GM12892 (cell line): Measurements from ENCODE around the gene ADCY9.

ENCODE experiments used
- DNase-seq: peaks from one replicate; pipeline ENCODE4 v3.0.0; 2011; ENCODE audit not compliant: insufficient read length
- FAIRE-seq: peaks from 2 replicates; lab custom pipeline; 2011; peaks lifted over from hg19 to GRCh38; lab: Jason Lieb, UNC
- POLR2A ChIP-seq: IDR thresholded peaks from 2 replicates; pipeline ENCODE4 v1.6.1; 2011; ENCODE audit warnings: low read depth, low read length, control low read depth
- POLR2AphosphoS5 ChIP-seq: IDR thresholded peaks from 2 replicates; pipeline ENCODE4 v1.6.1; 2011; ENCODE audit warnings: low read depth, low read length, control low read depth
- TAF1 ChIP-seq: IDR thresholded peaks from 2 replicates; pipeline ENCODE4 v1.6.1; 2011; ENCODE audit warnings: low read depth, mild to moderate bottlenecking, control low read depth, low read length, borderline replicate concordance

Gene ADCY9

GRCh38 chr16:3984111-3985060 is 131.9 kb downstream of the ADCY9 start:
- DNase-seq (no peak), FAIRE-seq (no peak)
- no peak for TF ChIP-seq POLR2AphosphoS5
- TF ChIP-seq POLR2A, result no peak
- TF ChIP-seq TAF1, result no peak

- no peak for FAIRE-seq
- TF ChIP-seq POLR2AphosphoS5 (no peak), TAF1 (no peak), POLR2A (no peak)
- DNase-seq, result peak; percentile 51
These were observed 133.1 kb downstream of the ADCY9 start for GRCh38 chr16:3983081-3983520.

GRCh38 chr16:3982216-3982615 is 134.0 kb downstream of the ADCY9 start:
- TF ChIP-seq POLR2A (no peak), POLR2AphosphoS5 (no peak), TAF1 (no peak)
- FAIRE-seq (no peak), DNase-seq (no peak)

DNA sequence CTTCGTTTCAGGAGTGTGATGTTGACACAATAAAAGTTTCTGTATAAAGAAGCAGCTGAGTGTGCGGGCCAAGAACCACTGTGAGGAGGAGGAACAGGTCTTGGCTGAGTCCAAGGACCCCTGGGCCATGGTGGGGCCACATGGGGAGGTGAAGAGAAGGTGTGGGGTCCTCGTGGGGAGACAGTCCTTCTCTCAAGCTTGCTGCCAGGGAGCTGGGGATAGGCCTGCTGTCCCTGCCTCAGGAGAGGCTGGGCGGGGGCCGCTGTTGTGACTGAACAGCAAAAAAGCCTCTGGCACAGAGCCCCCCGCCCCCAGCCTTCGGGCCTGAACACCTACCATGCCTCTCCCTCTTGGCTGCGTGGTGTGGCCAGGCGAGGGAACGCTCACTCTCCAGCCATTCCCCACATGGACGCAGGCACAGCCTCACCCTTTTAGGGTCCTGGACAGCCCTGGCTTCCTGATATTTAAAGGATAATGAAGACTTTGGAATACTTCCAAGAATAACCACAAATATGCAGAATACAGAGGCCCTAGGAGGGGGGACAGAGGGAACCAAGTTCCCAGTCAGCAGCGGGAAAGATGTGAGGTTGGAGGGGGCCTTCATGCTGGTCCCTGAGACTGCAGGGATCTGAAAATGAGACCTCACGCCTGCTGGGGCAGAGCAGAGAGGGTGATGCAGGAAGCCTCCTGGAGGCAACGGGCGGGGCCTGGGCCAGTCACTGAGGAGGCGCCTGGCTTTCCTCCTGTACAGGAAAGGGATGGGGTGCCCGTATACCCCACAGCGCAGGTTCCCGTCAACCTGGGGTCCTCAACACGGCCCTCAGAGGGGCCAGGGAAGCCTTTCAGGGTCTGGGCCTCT is 135.8 kb downstream of the ADCY9 start:
- DNase-seq (no peak), FAIRE-seq (no peak)
- TF ChIP-seq TAF1 (no peak), POLR2AphosphoS5 (no peak), POLR2A (no peak)

- FAIRE-seq, result no peak
- TF ChIP-seq TAF1, result no peak
- no peak for TF ChIP-seq POLR2A
- no peak for TF ChIP-seq POLR2AphosphoS5
- no peak for DNase-seq
These were observed 136.7 kb downstream of the ADCY9 start for GRCh38 chr16:3979518-3979917.

- TF ChIP-seq POLR2AphosphoS5 (no peak), POLR2A (no peak), TAF1 (no peak)
- DNase-seq (no peak), FAIRE-seq (no peak)
These were observed 137.2 kb downstream of the ADCY9 start for GRCh38 chr16:3979070-3979469.

GRCh38 chr16:3977376-3977775 is 138.9 kb downstream of the ADCY9 start:
- TF ChIP-seq TAF1, result no peak
- TF ChIP-seq POLR2AphosphoS5, result no peak
- TF ChIP-seq POLR2A, result no peak
- FAIRE-seq (no peak), DNase-seq (no peak)

- no peak for DNase-seq
- TF ChIP-seq POLR2AphosphoS5 (no peak), TAF1 (no peak), POLR2A (no peak)
- no peak for FAIRE-seq
These were observed 141.5 kb downstream of the ADCY9 start for GRCh38 chr16:3974751-3975150.

DNA sequence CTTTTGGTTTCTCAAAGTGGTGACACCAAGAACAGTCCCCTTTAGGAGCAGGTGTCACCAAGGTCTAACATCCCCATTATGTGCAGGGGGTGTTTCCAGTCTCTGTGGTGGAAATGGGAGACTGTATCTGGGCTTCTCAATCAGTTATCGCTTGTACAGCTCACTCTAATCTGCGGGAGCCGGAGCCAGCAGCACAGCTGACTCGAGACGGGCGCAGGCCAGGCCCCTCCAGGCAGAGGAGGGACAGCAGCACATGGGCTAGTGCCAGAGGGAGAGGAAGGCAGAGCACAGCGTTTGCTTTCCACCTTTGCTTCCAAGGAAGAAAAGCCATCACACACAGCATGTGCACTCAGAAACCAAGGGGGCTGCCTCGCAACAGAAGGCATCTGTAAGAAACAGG is 144.5 kb downstream of the ADCY9 start:
- TF ChIP-seq POLR2AphosphoS5, result no peak
- FAIRE-seq (no peak), DNase-seq (no peak)

DNA sequence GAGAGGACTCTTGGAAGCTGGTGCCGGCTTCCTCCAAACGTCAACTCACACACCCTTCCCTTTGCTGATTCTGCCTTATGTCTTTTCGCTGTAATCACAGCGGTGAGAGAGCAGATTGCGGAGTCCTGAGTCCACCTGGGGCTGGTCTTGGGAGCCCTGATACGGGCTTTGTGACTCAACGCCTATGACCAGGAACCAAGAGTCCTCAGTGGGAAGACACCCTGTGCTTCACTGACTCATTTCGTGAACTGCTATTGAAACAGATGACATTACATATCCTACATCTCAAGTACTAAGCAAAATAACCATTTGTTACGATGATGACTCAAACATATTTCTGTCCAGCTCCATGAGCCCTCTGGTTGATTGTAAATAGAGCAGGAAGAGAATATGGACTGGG is 145.0 kb downstream of the ADCY9 start:
- DNase-seq (no peak), FAIRE-seq (no peak)
- TF ChIP-seq POLR2AphosphoS5 (no peak), TAF1 (no peak), POLR2A (no peak)

DNA sequence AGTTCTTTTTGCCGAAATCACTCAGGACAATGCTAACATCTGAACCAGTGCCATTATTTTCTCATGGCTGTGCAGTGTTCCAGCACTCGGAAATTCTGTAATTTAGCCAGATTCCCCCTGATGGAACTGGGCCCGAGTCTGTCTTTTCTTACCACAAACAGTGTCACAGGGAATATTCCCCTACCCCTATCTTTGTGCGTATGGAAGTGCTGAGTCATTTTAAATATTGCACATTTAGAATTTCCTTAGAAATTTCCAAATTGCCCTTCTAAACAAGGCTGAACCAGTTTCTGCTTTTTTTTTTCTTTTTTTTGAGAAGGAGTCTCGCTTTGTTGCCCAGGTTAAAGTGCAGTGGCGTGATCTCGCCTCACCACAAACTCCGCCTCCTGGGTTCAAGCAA is 147.7 kb downstream of the ADCY9 start:
- no peak for TF ChIP-seq POLR2AphosphoS5
- TF ChIP-seq POLR2A, result no peak
- no peak for TF ChIP-seq TAF1
- no peak for FAIRE-seq
- no peak for DNase-seq
